Sigmoid colon (tissue), 4 donors: ENCODE results near the gene SUCO.
"Not testable (repeated sequence)": the region's sequence is repeated elsewhere in the genome, so short reads cannot be mapped to it uniquely, and the experiment has no call there.

Experiments used
- CTCF ChIP-seq, 4 experiments: fragments of 450-650 bp in 3 of 4; fragments of 200-600 bp in 1 of 4; IDR thresholded peaks; one replicate each; pipeline ENCODE4 v1.5.1; 2016 to 2019; ENCODE audit warnings: antibody characterized with exemption in 4 of 4, mild to moderate bottlenecking in 3 of 4, moderate library complexity in 2 of 4
- POLR2AphosphoS5 ChIP-seq, 4 donors: sonication (generic); formaldehyde crosslinking; IDR thresholded peaks; one replicate each; pipeline ENCODE4 v1.6.1; 2017; ENCODE audit warnings: antibody characterized with exemption in 4 of 4

- TF ChIP-seq POLR2AphosphoS5, CTCF (IDR thresholded peaks at IDR 0.05): not testable (repeated sequence)
Observed at GRCh38 chr1:172596782-172597181, 63.8 kb downstream of the SUCO start.
